Left ventricle myocardium inferior (tissue), 1 donor: ENCODE data around the gene NTN3. TPM values are rescaled to one million over a fixed set of nuclear protein-coding genes. Genes with fewer than 3 reads are reported as not detected.
A peak's percentile ranks its signal among the peaks of the same experiment; 100 is the strongest.
"Not testable (repeated sequence)": the region's sequence is repeated elsewhere in the genome, so short reads cannot be mapped to it uniquely, and the experiment has no call there.

ENCODE experiments used
- DNase-seq: peaks from one replicate; pipeline ENCODE4 v3.0.0-alpha.2; 2020
- H3K27ac ChIP-seq: fragments of 200-600 bp; replicated peaks from 2 replicates; pipeline ENCODE4 v1.8.0; 2021
- H3K27me3 ChIP-seq: fragments of 200-600 bp; 2 replicates; pipeline ENCODE4 v1.8.0; 2021; ENCODE audit warnings: low read depth
- H3K36me3 ChIP-seq: fragments of 200-600 bp; 2 replicates; pipeline ENCODE4 v1.8.0; 2021
- H3K4me1 ChIP-seq: fragments of 200-600 bp; 2 replicates; pipeline ENCODE4 v1.8.0; 2021
- H3K4me3 ChIP-seq: fragments of 200-600 bp; 2 replicates; pipeline ENCODE4 v1.8.0; 2021; ENCODE audit warnings: mild to moderate bottlenecking, moderate library complexity
- H3K9me3 ChIP-seq: fragments of 200-600 bp; replicated peaks from 2 replicates; pipeline ENCODE4 v1.8.0; 2021
- CTCF ChIP-seq: fragments of 200-600 bp; IDR thresholded peaks from 2 replicates; pipeline ENCODE4 v1.8.0; 2021; ENCODE audit warnings: antibody characterized with exemption, mild to moderate bottlenecking, borderline replicate concordance
- intact Hi-C: fragments of 100-400 bp; cut with micrococcal nuclease; formaldehyde crosslinking; loops from one replicate; pipeline ENCODE4 v1.11.0; 2022
- total RNA-seq: library from RNA; stranded (reverse); fragmentation: NEBNext Ultra II Directional; extraction: Animal tissue kit (Norgen Biotek cat#: 25700); gene quantifications from one replicate; pipeline ENCODE4 v1.2.1, GENCODE V29; 2021
- donor health status: DM: no; HTN: yes; CAD: no; lungs with severe emphysema.

The NTN3 gene
- total RNA-seq, 1 donor from 2014 or later: 0.14 TPM

GRCh38 chr16:2429771-2430663, 41.1 kb upstream of the NTN3 start:
- no peaks in the 10 kb centered on the region for H3K9me3 ChIP-seq
- H3K4me1 ChIP-seq: peaks cover 23% of the 10 kb centered on the region
- intact Hi-C loops: loop anchor here (10.0 kb wide), 1 partner anchor 95 kb away; no protein-coding TSS in a partner anchor
- H3K27me3 ChIP-seq: no peaks in the 10 kb centered on the region
- TF ChIP-seq CTCF: no peak
- no peak for DNase-seq
- H3K4me3 ChIP-seq: peak overlapping the region; percentile 91
- H3K36me3 ChIP-seq: peaks cover 16% of the 10 kb centered on the region
- peak overlapping the region; percentile 82 for H3K27ac ChIP-seq

GRCh38 chr16:2432286-2432685, 38.8 kb upstream of the NTN3 start:
- Histone ChIP-seq H3K9me3 (no peaks in the 10 kb centered on the region), H3K36me3 (peaks cover 23% of the 10 kb centered on the region), H3K27me3 (no peaks in the 10 kb centered on the region), H3K4me1 (peaks cover 23% of the 10 kb centered on the region), H3K4me3 (no peak overlapping the region), H3K27ac (no peak overlapping the region)
- DNase-seq: no peak
- intact Hi-C loops: loop anchor here (10.0 kb wide), 1 partner anchor 97 kb away; no protein-coding TSS in a partner anchor
- TF ChIP-seq CTCF: no peak

DNA sequence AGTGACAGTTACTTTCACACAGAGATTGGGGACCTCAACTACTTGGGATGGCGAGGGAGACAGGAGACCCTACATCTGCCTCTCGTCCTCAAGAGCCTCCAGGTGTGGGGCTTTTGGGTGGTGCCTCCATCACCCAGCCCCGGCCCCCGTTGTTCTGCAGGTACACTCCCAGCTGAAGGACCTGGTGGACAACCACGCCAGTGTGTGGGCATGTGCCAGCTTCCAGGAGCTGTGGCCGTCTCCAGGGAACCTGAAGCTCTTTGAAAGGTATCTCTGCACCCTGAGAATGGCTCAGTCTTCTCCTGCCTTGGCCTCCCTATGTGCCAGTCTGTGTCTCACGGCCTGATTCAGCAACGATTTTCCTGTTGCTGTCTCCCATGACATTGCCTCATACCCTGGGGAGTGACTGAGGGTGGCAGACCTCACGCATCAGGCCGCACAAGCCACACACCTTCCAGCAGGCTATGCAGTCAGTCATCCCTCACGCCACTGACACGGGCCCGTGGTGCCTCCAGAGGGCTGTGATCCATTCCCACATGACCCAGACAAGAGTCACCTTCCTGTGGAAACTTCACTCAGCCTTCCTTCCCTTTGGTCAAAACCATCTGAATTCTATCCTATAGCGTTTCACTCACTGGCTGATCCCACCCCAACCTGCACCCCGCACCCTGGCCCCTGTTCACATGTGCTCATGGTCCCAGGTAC, 38.1 kb upstream of the NTN3 start:
- TF ChIP-seq CTCF: no peak
- Histone ChIP-seq H3K4me1 (peaks cover 23% of the 10 kb centered on the region), H3K27ac (no peak overlapping the region), H3K4me3 (no peak overlapping the region), H3K36me3 (peaks cover 23% of the 10 kb centered on the region), H3K9me3 (no peaks in the 10 kb centered on the region), H3K27me3 (no peaks in the 10 kb centered on the region)
- no peak for DNase-seq
- intact Hi-C loops: loop anchor here (10.0 kb wide), 1 partner anchor 98 kb away; no protein-coding TSS in a partner anchor

DNA sequence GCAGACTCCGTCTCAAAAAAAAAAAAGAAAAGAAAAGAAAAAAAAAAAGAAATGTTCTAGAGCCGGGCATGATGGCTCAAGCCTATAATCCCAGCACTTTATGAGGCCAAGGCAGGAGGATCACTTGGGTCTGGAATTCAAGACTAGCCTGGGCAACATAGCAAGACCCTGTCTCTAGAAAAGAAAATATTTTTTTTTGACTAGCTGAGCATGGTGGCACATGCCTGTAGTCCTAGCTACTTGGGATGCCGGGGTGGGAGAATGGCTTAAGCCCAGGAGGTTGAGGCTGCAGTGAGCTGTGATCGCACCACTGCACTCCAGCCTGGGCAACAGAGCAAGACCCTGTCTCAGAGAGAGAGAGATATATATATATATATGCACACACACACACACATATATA, 35.9 kb upstream of the NTN3 start:
- not testable (repeated sequence) for H3K4me3 ChIP-seq, H3K9me3 ChIP-seq, DNase-seq, H3K4me1 ChIP-seq, H3K27ac ChIP-seq, H3K27me3 ChIP-seq
- H3K36me3 ChIP-seq: peaks cover 26% of the 10 kb centered on the region
- intact Hi-C loops: loop anchor here (10.0 kb wide), 1 partner anchor 100 kb away; no protein-coding TSS in a partner anchor

DNA sequence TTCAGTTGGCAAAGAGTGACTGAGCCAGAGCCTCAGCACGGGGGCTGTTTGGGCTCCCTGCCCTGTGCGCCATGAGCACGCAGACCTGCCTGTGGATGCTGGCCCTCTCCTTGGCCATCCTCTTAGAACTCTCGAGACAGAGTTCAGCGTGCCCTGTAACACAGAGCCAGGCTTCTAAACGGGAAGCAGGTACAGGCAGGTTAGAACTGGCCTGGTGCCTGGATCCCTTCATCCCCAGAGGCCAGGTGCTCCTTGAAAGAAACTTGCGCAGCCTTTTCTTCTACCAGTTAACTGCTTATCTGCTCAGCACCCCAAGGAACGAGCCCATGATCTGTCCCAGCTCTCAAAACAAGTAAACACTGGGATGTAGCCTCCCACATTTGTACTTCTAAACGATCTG, 35.0 kb upstream of the NTN3 start:
- no peak for TF ChIP-seq CTCF
- no peak for DNase-seq
- Histone ChIP-seq H3K4me1 (no peaks in the 10 kb centered on the region), H3K27ac (no peak overlapping the region), H3K4me3 (no peak overlapping the region), H3K36me3 (peaks cover 26% of the 10 kb centered on the region), H3K9me3 (no peaks in the 10 kb centered on the region), H3K27me3 (no peaks in the 10 kb centered on the region)
- intact Hi-C loops: loop anchor here (10.0 kb wide), 1 partner anchor 101 kb away; no protein-coding TSS in a partner anchor
